ENCODE measurements around the gene NFAM1.
A peak's percentile ranks its signal among the peaks of the same experiment; 100 is the strongest.

NFAM1 gene

GRCh38 chr22:42332089-42332488 lies 100.1 kb downstream of the NFAM1 start:
- peak overlapping the region; percentile 41 for H3K9ac ChIP-seq (ENCODE audit: low read depth, low read length, poor library complexity, severe bottlenecking)
- TF ChIP-seq, protein P1, sequence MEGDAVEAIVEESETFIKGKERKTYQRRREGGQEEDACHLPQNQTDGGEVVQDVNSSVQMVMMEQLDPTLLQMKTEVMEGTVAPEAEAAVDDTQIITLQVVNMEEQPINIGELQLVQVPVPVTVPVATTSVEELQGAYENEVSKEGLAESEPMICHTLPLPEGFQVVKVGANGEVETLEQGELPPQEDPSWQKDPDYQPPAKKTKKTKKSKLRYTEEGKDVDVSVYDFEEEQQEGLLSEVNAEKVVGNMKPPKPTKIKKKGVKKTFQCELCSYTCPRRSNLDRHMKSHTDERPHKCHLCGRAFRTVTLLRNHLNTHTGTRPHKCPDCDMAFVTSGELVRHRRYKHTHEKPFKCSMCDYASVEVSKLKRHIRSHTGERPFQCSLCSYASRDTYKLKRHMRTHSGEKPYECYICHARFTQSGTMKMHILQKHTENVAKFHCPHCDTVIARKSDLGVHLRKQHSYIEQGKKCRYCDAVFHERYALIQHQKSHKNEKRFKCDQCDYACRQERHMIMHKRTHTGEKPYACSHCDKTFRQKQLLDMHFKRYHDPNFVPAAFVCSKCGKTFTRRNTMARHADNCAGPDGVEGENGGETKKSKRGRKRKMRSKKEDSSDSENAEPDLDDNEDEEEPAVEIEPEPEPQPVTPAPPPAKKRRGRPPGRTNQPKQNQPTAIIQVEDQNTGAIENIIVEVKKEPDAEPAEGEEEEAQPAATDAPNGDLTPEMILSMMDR (conservative IDR thresholded peaks at IDR 0.05; ENCODE audit: low read length), result no peak
- no peaks in the 10 kb centered on the region for H3K27me3 ChIP-seq (ENCODE audit: insufficient read depth, low read length, poor library complexity, severe bottlenecking)
- H4K20me1 ChIP-seq (ENCODE audit: insufficient read depth, low read length, poor library complexity, severe bottlenecking), result no peaks in the 10 kb centered on the region
- no peak overlapping the region for H3K4me3 ChIP-seq (ENCODE audit: low read length, poor library complexity, severe bottlenecking)
- no peaks in the 10 kb centered on the region for H3K9me3 ChIP-seq (ENCODE audit: insufficient read depth, low read depth, low read length)
- no peaks in the 10 kb centered on the region for H3K9me2 ChIP-seq (replicated peaks; ENCODE audit: low read depth, low read length)
- peaks cover 36% of the 10 kb centered on the region for H3K79me2 ChIP-seq (ENCODE audit: insufficient read depth, low read length)
- H3F3A ChIP-seq (ENCODE audit: low read depth), result no peaks in the 10 kb centered on the region
- H3K36me3 ChIP-seq (ENCODE audit: insufficient read depth, low read length), result no peaks in the 10 kb centered on the region
- no peak overlapping the region for H3K4me2 ChIP-seq (ENCODE audit: low read depth, low read length, poor library complexity, severe bottlenecking)
- H2AFZ ChIP-seq (ENCODE audit: low read length), result no peak overlapping the region
- H3K4me1 ChIP-seq (ENCODE audit: insufficient read depth, low read length, poor library complexity, severe bottlenecking), result peaks cover 61% of the 10 kb centered on the region

GRCh38 chr22:42331014-42331413 lies 101.2 kb downstream of the NFAM1 start:
- H3K79me2 ChIP-seq (ENCODE audit: insufficient read depth, low read length), result peaks cover 38% of the 10 kb centered on the region
- H3K9me3 ChIP-seq (ENCODE audit: insufficient read depth, low read depth, low read length), result no peaks in the 10 kb centered on the region
- H2AFZ ChIP-seq (ENCODE audit: low read length), result no peak overlapping the region
- H3K27me3 ChIP-seq (ENCODE audit: insufficient read depth, low read length, poor library complexity, severe bottlenecking), result no peaks in the 10 kb centered on the region
- no peak overlapping the region for H3K4me3 ChIP-seq (ENCODE audit: low read length, poor library complexity, severe bottlenecking)
- H3K4me2 ChIP-seq (ENCODE audit: low read depth, low read length, poor library complexity, severe bottlenecking), result no peak overlapping the region
- no peaks in the 10 kb centered on the region for H3K9me2 ChIP-seq (replicated peaks; ENCODE audit: low read depth, low read length)
- H3F3A ChIP-seq (ENCODE audit: low read depth), result no peaks in the 10 kb centered on the region
- no peaks in the 10 kb centered on the region for H4K20me1 ChIP-seq (ENCODE audit: insufficient read depth, low read length, poor library complexity, severe bottlenecking)
- H3K9ac ChIP-seq (ENCODE audit: low read depth, low read length, poor library complexity, severe bottlenecking), result peak overlapping the region; percentile 41
- no peak for TF ChIP-seq EZH2phosphoT487 (IDR thresholded peaks at IDR 0.05; ENCODE audit: borderline replicate concordance)
- TF ChIP-seq, protein P1 (conservative IDR thresholded peaks at IDR 0.05; ENCODE audit: low read length), result no peak
- peaks cover 69% of the 10 kb centered on the region for H3K4me1 ChIP-seq (ENCODE audit: insufficient read depth, low read length, poor library complexity, severe bottlenecking)
- no peaks in the 10 kb centered on the region for H3K36me3 ChIP-seq (ENCODE audit: insufficient read depth, low read length)

Data from Loucy (cell line).